Gastroesophageal sphincter (tissue), 3 donors: ENCODE measurements around the gene SPATA31E1.
"Not testable (repeated sequence)": the region's sequence is repeated elsewhere in the genome, so short reads cannot be mapped to it uniquely, and the experiment has no call there.

ENCODE experiments used
- CTCF ChIP-seq, 4 experiments: fragments of 200-600 bp in 2 of 4; fragments of 450-650 bp in 2 of 4; sonication (generic) in 1 of 4; IDR thresholded peaks; one replicate each; pipeline ENCODE4 v1.5.1; 2017 to 2019; ENCODE audit warnings: antibody characterized with exemption in 4 of 4, mild to moderate bottlenecking in 2 of 4, moderate library complexity in 2 of 4
- EP300 ChIP-seq: sonication (generic); formaldehyde crosslinking; IDR thresholded peaks from one replicate; pipeline ENCODE4 v1.6.1; 2017; ENCODE audit warnings: antibody characterized with exemption, mild to moderate bottlenecking
- POLR2A ChIP-seq, 2 donors: fragments of 450-650 bp; IDR thresholded peaks; one replicate each; pipeline ENCODE4 v1.6.1; 2017; ENCODE audit warnings: antibody characterized with exemption in 2 of 2, mild to moderate bottlenecking in 2 of 2, moderate library complexity in 1 of 2

GRCh38 chr9:87934444-87934843, 51.8 kb downstream of the SPATA31E1 start:
- TF ChIP-seq CTCF (IDR thresholded peaks at IDR 0.05); POLR2A (IDR thresholded peaks at IDR 0.05); EP300: not testable (repeated sequence)
